Measurements from ENCODE around the gene TSSC4.

TSSC4 gene

DNA sequence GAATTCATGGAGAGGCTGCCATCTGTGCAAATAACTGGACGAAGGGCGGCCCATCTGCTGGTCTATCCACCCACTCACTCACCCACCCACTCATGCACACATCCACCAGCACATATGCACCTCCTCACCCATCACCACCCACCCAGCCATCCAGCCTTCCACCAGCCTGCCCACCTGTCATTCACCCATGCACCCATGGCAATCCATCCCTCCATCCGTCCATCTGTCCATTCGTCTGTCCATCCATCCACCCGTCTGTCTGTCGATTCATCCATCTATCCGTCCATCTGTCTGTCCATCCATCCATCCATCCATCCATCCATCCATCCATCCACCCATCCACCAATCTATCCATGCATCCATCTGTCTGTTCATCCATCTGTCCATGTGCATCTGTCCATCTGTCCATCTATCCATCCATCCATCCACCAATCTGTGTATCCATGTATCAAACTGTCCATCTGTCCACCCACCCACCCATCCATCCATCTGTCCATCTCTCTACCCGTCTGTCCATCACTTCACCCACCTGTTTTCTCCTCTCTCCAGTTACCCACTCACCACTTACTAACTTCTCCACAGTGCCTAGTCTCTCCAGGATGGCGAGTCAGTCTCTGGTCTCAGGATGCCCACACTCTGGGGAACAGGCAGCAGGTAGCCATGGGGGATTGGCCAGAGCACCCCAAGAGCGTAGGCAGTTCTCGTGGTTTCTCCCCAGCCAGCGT, 34.9 kb downstream of the TSSC4 start:
- no peaks in the 10 kb centered on the region for H3K9me3 Mint-ChIP-seq
- ATAC-seq (replicated peaks) (no peak), DNase-seq (no peak)
- H3K27ac Mint-ChIP-seq: no peak overlapping the region
- H3K4me1 Mint-ChIP-seq (ENCODE audit: low read depth in 2 of 2): peaks cover 0 to 4% of the 10 kb centered on the region in 2 donors
- H3K4me3 Mint-ChIP-seq: no peak overlapping the region
- peaks cover 3% of the 10 kb centered on the region for H3K36me3 Mint-ChIP-seq (ENCODE audit: insufficient read depth)
- H3K27me3 Mint-ChIP-seq: peaks cover 8 to 11% of the 10 kb centered on the region in 2 donors

DNA sequence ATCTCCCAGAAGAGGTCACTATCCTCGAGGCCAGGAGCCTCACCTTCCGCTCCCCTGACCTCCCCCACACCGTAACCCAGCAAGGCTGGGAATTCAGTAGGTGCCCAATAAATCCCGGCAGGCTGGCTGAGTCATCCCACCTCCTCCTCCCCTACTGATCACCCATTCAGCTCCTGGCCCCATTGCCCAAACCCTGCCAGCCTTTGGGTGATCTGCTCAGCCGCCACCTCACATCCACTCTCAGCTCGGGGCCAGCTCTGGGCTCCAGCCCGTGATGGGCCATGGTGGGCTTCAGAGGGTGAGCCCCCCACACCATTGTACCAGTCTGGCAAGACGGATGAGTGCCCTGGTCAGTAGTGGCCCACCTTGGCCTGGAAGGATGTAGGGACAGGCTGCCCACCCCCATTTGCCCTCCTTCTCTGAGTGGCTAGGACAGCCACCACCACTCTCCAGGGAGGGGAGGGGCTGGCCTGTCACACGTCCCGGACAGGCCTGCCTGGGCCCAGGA, 35.5 kb downstream of the TSSC4 start:
- peaks cover 8 to 11% of the 10 kb centered on the region in 2 donors for H3K27me3 Mint-ChIP-seq
- H3K36me3 Mint-ChIP-seq (ENCODE audit: insufficient read depth): peaks cover 3% of the 10 kb centered on the region
- ATAC-seq (replicated peaks): no peak
- no peak for DNase-seq
- no peak overlapping the region for H3K27ac Mint-ChIP-seq
- no peak overlapping the region for H3K4me3 Mint-ChIP-seq
- H3K4me1 Mint-ChIP-seq (ENCODE audit: low read depth in 2 of 2): peaks cover 0 to 4% of the 10 kb centered on the region in 2 donors
- no peaks in the 10 kb centered on the region for H3K9me3 Mint-ChIP-seq

DNA sequence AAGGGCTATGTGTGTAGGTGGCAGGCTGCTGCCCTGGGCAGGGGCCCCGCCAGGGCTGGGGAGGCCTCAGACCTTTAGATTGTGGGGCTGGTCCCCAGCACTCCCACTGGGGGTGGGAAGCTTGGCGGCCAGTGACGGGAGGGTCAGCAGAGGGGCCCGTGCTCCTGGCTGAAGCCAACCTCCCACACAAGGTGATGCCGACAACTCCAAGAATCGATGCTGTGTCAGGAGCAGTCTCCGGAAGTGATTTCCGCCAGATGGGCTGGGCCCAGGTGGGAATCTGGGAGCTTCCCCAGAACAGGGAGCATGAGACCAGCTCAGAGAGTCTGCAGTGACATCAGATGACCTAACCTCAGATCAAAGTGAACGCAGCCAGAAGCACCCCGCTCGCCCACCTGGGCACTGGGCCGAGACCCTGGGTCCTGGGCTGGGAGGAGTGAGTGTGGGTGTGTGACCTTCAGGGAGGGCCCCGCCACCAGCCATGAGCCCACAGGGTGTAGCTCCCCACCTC, 36.0 kb downstream of the TSSC4 start:
- Mint-ChIP-seq H3K27ac (no peak overlapping the region), H3K4me1 (ENCODE audit: low read depth in 2 of 2) (peaks cover 0 to 2% of the 10 kb centered on the region in 2 donors), H3K27me3 (peaks cover 8 to 11% of the 10 kb centered on the region in 2 donors), H3K9me3 (no peaks in the 10 kb centered on the region), H3K36me3 (ENCODE audit: insufficient read depth) (peaks cover 2% of the 10 kb centered on the region), H3K4me3 (no peak overlapping the region)
- no peak for DNase-seq
- ATAC-seq (replicated peaks): no peak

DNA sequence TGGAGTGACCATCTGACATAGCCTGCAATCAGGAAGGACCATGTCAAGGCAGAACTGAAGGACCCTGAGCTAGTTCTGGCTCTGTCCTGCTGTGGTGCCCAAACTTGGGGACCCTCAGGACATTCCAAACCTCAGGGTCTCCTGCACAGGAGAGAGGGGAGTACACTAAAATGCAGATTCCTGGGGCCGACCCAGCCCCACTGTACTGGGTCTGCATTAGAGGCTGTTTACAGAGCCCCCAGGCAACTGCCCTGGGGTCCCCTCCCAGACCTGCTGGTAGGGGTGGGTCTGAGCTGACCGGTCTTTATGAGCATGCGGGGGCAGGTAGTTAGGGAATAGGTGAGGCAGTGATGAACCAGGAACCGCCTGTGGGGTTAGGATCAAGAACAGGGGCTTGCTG, 37.0 kb downstream of the TSSC4 start:
- Mint-ChIP-seq H3K27ac (no peak overlapping the region), H3K4me1 (ENCODE audit: low read depth in 2 of 2) (peaks cover 0 to 2% of the 10 kb centered on the region in 2 donors), H3K4me3 (no peak overlapping the region), H3K36me3 (ENCODE audit: insufficient read depth) (no peaks in the 10 kb centered on the region), H3K27me3 (peaks cover 8 to 11% of the 10 kb centered on the region in 2 donors), H3K9me3 (no peaks in the 10 kb centered on the region)
- DNase-seq (no peak), ATAC-seq (replicated peaks) (no peak)

DNA sequence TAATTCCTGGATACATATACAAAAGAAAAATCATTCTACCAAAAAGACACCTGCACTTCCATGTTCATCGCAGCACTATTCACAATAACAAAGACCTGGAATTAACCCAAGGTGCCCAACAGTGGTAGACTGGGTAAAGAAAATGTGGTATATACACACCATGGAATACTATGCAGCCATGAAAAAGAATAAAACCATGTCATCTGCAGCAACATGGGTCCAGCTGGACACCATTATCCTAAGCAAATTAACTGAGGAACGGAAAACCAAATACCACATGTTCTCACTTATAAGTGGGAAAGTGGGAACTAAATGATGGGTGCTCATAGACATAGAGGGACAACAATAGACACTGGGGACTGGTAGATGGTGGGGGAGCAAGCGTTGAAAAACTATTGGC, 39.3 kb downstream of the TSSC4 start:
- ATAC-seq (replicated peaks) (no peak), DNase-seq (no peak)
- Mint-ChIP-seq H3K9me3 (no peaks in the 10 kb centered on the region), H3K4me1 (ENCODE audit: low read depth in 2 of 2) (peaks cover 8 to 13% of the 10 kb centered on the region in 2 donors), H3K4me3 (no peak overlapping the region), H3K27me3 (peaks cover 8 to 11% of the 10 kb centered on the region in 2 donors), H3K27ac (no peak overlapping the region), H3K36me3 (ENCODE audit: insufficient read depth) (no peaks in the 10 kb centered on the region)

DNA sequence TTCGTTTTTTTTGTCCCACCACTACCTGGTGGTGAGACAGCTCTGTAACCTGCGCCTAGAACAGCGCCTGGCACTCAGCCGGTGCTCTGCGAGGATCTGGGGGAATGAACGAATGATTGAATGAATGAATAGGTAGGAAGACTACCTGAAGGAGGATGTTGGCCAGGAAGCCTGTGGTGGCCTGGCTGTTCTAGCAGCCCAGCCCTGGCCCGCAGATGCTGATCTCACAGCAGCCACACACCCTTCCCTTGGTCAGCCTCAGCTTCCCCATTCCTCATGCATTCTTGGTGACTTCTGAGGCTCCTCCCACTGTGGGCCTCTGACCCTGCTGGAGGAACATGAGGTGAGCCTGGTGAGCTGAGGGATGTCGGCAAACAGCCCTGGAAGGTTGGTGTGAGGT, 40.1 kb downstream of the TSSC4 start:
- no peaks in the 10 kb centered on the region for H3K9me3 Mint-ChIP-seq
- no peak overlapping the region for H3K4me3 Mint-ChIP-seq
- peaks cover 8 to 16% of the 10 kb centered on the region in 2 donors for H3K27me3 Mint-ChIP-seq
- H3K4me1 Mint-ChIP-seq (ENCODE audit: low read depth in 2 of 2): peaks cover 13 to 18% of the 10 kb centered on the region in 2 donors
- H3K36me3 Mint-ChIP-seq (ENCODE audit: insufficient read depth): peaks cover 3% of the 10 kb centered on the region
- ATAC-seq (replicated peaks): no peak
- DNase-seq: no peak
- peak overlapping the region in 1 of 2 donors; percentile 31 for H3K27ac Mint-ChIP-seq

DNA sequence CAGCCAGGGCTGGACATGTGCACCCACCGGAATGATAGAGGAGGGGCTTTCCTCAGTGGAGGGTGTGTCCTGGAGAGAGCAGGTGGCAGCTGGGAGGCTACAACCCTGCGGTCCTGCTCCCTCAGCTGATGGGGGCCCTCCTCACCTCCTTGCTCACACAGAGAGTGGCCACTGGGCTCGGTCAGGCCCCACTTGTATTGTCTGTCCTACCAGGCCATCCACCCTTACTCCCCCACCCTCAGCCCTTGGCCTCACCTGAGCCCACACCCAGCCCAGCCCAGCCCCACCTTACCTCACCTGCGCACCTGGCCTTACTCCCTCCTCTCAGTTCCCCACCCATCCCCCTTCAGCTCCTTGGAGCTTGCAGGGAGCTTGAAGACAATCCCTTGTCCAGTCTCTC, 40.6 kb downstream of the TSSC4 start:
- H3K4me1 Mint-ChIP-seq (ENCODE audit: low read depth in 2 of 2): peaks cover 17 to 18% of the 10 kb centered on the region in 2 donors
- no peak overlapping the region for H3K27ac Mint-ChIP-seq
- H3K27me3 Mint-ChIP-seq: peaks cover 8 to 21% of the 10 kb centered on the region in 2 donors
- no peaks in the 10 kb centered on the region for H3K9me3 Mint-ChIP-seq
- peaks cover 3% of the 10 kb centered on the region for H3K36me3 Mint-ChIP-seq (ENCODE audit: insufficient read depth)
- ATAC-seq (replicated peaks): no peak
- H3K4me3 Mint-ChIP-seq: no peak overlapping the region
- no peak for DNase-seq

DNA sequence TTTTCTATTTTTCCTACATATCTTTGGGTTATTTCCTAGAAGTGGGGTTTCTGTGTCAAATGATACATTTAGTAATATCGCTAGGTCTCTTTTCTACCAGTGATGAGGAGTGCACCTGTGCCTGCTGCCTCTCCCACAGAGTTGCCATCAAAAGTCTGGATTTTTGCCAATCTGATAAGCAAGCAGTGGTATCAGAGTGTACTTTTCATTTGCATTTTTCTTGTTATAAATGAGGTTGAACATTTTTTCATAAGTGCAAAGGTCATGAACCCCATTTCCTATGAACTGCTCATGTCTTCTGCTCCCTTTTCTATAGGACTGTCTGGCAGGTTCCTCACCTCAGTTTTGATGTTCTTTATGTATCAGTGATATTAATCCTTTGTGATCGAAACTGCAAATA, 42.0 kb downstream of the TSSC4 start:
- Mint-ChIP-seq H3K9me3 (no peaks in the 10 kb centered on the region), H3K4me3 (peak overlapping the region in 1 of 2 donors; percentile 53), H3K27ac (no peak overlapping the region), H3K4me1 (ENCODE audit: low read depth in 2 of 2) (peaks cover 22 to 27% of the 10 kb centered on the region in 2 donors), H3K36me3 (ENCODE audit: insufficient read depth) (peaks cover 3% of the 10 kb centered on the region), H3K27me3 (peaks cover 4 to 24% of the 10 kb centered on the region in 2 donors)
- ATAC-seq (replicated peaks) (peak; percentile 54), DNase-seq (no peak)

DNA sequence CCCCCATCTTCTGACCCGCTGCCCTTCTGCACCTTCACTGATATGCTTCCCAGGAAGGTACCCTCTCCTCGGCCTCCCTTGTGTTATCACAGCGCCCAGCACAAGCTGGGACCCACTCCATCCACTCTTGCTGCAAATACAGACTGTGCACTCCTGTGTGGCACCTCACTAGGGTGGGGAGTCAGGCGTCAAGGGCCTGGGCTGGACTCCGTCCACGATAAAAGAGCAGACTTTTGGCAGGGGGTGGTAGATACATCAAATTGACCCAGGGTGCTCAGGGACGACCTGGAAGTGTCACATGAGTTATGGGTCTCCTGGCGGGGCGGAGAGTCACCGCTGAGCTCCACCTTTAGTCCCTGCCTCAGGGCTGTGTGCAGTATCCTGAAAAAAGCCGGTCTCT, 42.9 kb downstream of the TSSC4 start:
- ATAC-seq (replicated peaks) (no peak), DNase-seq (no peak)
- H3K9me3 Mint-ChIP-seq: no peaks in the 10 kb centered on the region
- peaks cover 3% of the 10 kb centered on the region for H3K36me3 Mint-ChIP-seq (ENCODE audit: insufficient read depth)
- peaks cover 22 to 27% of the 10 kb centered on the region in 2 donors for H3K4me1 Mint-ChIP-seq (ENCODE audit: low read depth in 2 of 2)
- peak overlapping the region; percentile 53 to 63 for H3K4me3 Mint-ChIP-seq
- H3K27ac Mint-ChIP-seq: no peak overlapping the region
- H3K27me3 Mint-ChIP-seq: peaks cover 0 to 23% of the 10 kb centered on the region in 2 donors

DNA sequence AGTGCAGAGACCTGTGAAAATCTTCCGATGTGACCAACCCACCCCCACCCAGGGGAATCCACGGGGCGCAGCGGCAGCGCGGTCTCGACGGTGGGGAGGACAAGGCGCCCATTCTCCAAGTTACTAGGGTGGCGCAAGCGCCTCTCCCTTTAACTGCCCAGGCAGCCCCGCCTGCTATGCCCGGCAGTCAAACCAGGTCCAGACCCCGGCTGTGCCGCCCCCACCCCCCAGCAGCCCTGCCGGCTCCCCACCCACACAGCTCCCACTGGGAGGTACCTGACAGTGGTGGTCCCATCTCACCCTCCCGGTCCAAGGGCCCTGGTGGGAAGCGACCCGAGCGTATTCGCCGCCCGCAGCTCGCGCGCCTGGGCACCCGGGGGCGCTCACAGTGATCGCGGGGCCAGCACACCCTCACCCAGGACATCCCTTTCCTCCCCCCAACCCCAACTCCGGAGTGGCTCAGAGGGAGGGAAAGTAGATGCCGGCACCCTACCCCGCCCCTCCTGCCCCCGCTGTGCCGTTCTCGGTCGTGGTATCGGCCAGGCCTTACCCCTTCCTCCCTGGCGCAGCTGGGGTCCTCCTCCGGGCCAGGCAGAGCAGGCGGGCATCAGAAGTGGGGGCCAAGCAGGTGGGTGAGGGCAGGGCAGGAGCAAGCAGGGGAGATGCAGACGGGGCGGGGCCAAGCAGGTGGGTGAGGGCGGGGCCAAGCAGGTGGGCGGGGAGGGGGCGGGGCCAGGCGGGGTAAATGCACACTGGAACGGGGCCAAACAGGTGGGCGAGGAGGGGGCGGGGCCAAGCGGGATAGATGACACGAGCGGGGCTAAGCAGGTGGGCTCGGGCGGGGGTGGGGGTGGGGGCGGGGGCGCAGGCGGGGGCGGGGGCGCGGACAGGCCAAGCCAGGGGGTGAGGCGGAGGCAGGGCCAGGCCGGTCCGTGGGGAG, 43.6 kb downstream of the TSSC4 start, which contains the start of gene TRPM5:
TSS of gene TRPM5 (minus strand) at position 634 of the 940 bp plus-strand sequence. CDS start 21,478 bp downstream, outside the sequence.
- Mint-ChIP-seq H3K4me3 (peak within 1 kb of the TSS; percentile 83 to 91), H3K9me3 (no peaks in the 10 kb centered on the region), H3K27me3 (peaks cover 5 to 29% of the 10 kb centered on the region in 2 donors), H3K27ac (peak within 1 kb of the TSS in 1 of 2 donors; percentile 59), H3K36me3 (ENCODE audit: insufficient read depth) (peaks cover 3% of the 10 kb centered on the region), H3K4me1 (ENCODE audit: low read depth in 2 of 2) (peaks cover 22 to 27% of the 10 kb centered on the region in 2 donors)
- ATAC-seq (replicated peaks) (peak; percentile 38), DNase-seq (peak; percentile 35 to 44 (median 42))

DNA sequence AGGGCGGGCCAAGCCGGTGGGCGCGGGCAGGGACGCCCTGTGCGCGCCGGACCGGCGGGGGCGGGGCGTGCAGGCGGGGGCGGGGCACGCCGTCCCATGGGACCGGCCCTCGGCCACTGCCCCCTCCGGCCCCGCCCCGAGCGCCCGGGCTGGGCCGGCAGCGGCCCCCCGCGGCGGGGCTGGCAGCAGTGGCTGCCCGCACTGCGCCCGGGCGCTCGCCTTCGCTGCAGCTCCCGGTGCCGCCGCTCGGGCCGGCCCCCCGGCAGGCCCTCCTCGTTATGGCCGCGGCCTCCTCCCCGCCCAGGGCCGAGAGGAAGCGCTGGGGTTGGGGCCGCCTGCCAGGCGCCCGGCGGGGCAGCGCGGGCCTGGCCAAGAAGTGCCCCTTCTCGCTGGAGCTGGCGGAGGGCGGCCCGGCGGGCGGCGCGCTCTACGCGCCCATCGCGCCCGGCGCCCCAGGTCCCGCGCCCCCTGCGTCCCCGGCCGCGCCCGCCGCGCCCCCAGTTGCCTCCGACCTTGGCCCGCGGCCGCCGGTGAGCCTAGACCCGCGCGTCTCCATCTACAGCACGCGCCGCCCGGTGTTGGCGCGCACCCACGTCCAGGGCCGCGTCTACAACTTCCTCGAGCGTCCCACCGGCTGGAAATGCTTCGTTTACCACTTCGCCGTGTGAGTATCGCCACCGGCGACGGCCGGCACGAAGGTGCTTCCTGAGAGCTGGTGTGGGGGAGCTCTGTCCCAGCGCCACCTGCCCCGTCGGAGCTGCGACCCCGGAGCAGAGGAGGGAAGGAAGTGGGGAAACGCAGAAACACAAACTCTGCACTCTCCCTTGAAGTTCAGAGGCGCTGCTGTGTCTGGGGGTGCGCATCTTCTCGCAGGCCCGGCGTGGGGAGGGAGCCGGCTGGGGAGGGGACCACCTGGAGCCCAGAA, 44.5 kb downstream of the TSSC4 start, which contains the start of gene KCNQ1:
TSS of gene KCNQ1 (plus strand) at position 188 of the 925 bp plus-strand sequence. CDS start at position 279, 91 bp downstream.
- peaks cover 3% of the 10 kb centered on the region for H3K36me3 Mint-ChIP-seq (ENCODE audit: insufficient read depth)
- H3K9me3 Mint-ChIP-seq: no peaks in the 10 kb centered on the region
- DNase-seq (no peak), ATAC-seq (replicated peaks) (peak; percentile 54)
- H3K4me1 Mint-ChIP-seq (ENCODE audit: low read depth in 2 of 2): peaks cover 22 to 27% of the 10 kb centered on the region in 2 donors
- peaks cover 5 to 29% of the 10 kb centered on the region in 2 donors for H3K27me3 Mint-ChIP-seq
- peak within 1 kb of the TSS in 1 of 2 donors; percentile 59 for H3K27ac Mint-ChIP-seq
- peak within 1 kb of the TSS; percentile 83 to 91 for H3K4me3 Mint-ChIP-seq

All from effector memory CD8-positive, alpha-beta T cell (primary cell).